K562 (cell line): ENCODE results near the gene CABYR. TPM values are rescaled to one million over a fixed set of nuclear protein-coding genes. Genes with fewer than 3 reads are reported as not detected.

Source experiments
- ATAC-seq: fragments of 200-7000 bp; cut with Tn5 transposase; 3 replicates; pipeline ENCODE4 v1.9.1; 2020; ENCODE audit warnings: moderate library complexity
- BruUV-seq: library from RNA; stranded (reverse); fragments of 400-500 nt; replicated peaks from 2 replicates; lab custom pipeline; 2021; lab: Mats Ljungman, UMichigan
- CTCF ChIA-PET: fragments of 300-600 bp; formaldehyde crosslinking; extraction: SDS; loops from one replicate; lab custom pipeline; 2021; ENCODE audit warnings: low intra/inter-chr PET ratio; lab: Yijun Ruan, JAX
- POLR2A ChIA-PET: fragments of 300-600, 350-650 bp; sonication (Branson Sonifier 250); formaldehyde crosslinking; extraction: SDS; loops from one replicate; lab custom pipeline; 2021; ENCODE audit warnings: antibody characterized with exemption, inconsistent platforms; lab: Yijun Ruan, JAX
- DNase-seq, 4 experiments: peaks; one replicate each; pipeline versions ENCODE4 v3.0.0 to v3.0.0-alpha.2; 2011 to 2018; ENCODE audit warnings: low spot score in 3 of 4, mixed read lengths in 3 of 4; ENCODE audit errors: extremely low read depth in 1 of 4
- FAIRE-seq: peaks from 2 replicates; lab custom pipeline; 2011; peaks lifted over from hg19 to GRCh38; lab: Jason Lieb, UNC
- H2AFZ ChIP-seq: 2 replicates; pipeline ENCODE4 v1.6.0; 2011; ENCODE audit warnings: low read depth, low read length, control low read depth, inconsistent platforms
- H3K27ac ChIP-seq: fragments of 200-600 bp; 3 replicates; pipeline ENCODE4 v1.8.0; 2011; ENCODE audit warnings: low read depth, mild to moderate bottlenecking, control low read depth, inconsistent platforms, low read length, moderate library complexity, mixed read lengths; ENCODE audit errors: extremely low read depth
- H3K27me3 ChIP-seq, 2 experiments: fragments of 300-600 bp in 1 of 2; 2 replicates in 1 of 2; 3 replicates in 1 of 2; pipeline versions ENCODE4 v1.6.0 to v1.8.0; 2011; ENCODE audit warnings: inconsistent platforms in 2 of 2, low read length in 2 of 2, mild to moderate bottlenecking in 1 of 2, mixed read lengths in 1 of 2, moderate library complexity in 1 of 2; ENCODE audit not compliant: control insufficient read depth in 2 of 2, insufficient read depth in 2 of 2
- H3K36me3 ChIP-seq: fragments of 300-600 bp; 3 replicates; pipeline ENCODE4 v1.8.0; 2011; ENCODE audit warnings: mild to moderate bottlenecking, low read length, inconsistent platforms; ENCODE audit not compliant: control insufficient read depth, insufficient read depth
- H3K4me1 ChIP-seq, 2 experiments: fragments of 200-600 bp in 1 of 2; replicated peaks in 1 of 2; 2 replicates in 1 of 2; 3 replicates in 1 of 2; pipeline versions ENCODE4 v1.5.1 to v1.8.0; 2011; ENCODE audit warnings: inconsistent platforms in 2 of 2, low read length in 2 of 2, mild to moderate bottlenecking in 1 of 2, mixed read lengths in 1 of 2, moderate library complexity in 1 of 2; ENCODE audit not compliant: control insufficient read depth in 2 of 2, insufficient read depth in 2 of 2
- H3K4me2 ChIP-seq: 2 replicates; pipeline ENCODE4 v1.6.1; 2011; ENCODE audit warnings: low read length, control low read depth, inconsistent platforms, mixed read lengths; ENCODE audit not compliant: insufficient read depth
- H3K4me3 ChIP-seq: fragments of 200-600 bp; sonication (generic), shearing (Covaris generic); 2 replicates; pipeline ENCODE4 v1.5.1; 2016; ENCODE audit warnings: control low read depth, inconsistent platforms
- H3K79me2 ChIP-seq: fragments of 200-600 bp; 3 replicates; pipeline ENCODE4 v1.8.0; 2011; ENCODE audit warnings: low read length, inconsistent platforms; ENCODE audit not compliant: control insufficient read depth, insufficient read depth
- H3K9ac ChIP-seq, 2 experiments: 2 replicates each; pipeline versions ENCODE4 v1.6.0 to v1.6.1; 2011; ENCODE audit warnings: low read depth in 2 of 2, low read length in 2 of 2, control low read depth in 1 of 2, inconsistent platforms in 1 of 2, mild to moderate bottlenecking in 1 of 2, mixed read lengths in 1 of 2; ENCODE audit not compliant: insufficient read depth in 1 of 2
- H3K9me1 ChIP-seq: one replicate; pipeline ENCODE4 v1.6.0; 2011; ENCODE audit warnings: inconsistent platforms, mild to moderate bottlenecking, low read length, moderate library complexity; ENCODE audit not compliant: control insufficient read depth, insufficient read depth
- H3K9me3 ChIP-seq: replicated peaks from 2 replicates; pipeline ENCODE4 v1.5.1; 2011; ENCODE audit warnings: low read depth, low read length, inconsistent platforms; ENCODE audit not compliant: control insufficient read depth, insufficient read depth
- H4K20me1 ChIP-seq: replicated peaks from 2 replicates; pipeline ENCODE4 v1.6.1; 2011; ENCODE audit warnings: low read length, inconsistent platforms, mixed read lengths; ENCODE audit not compliant: control insufficient read depth, insufficient read depth
- ARID1B ChIP-seq: fragments of 450-650 bp; IDR thresholded peaks from 2 replicates; pipeline ENCODE4 v1.6.1; 2016; ENCODE audit warnings: antibody characterized with exemption, mild to moderate bottlenecking, inconsistent platforms
- GATAD2A ChIP-seq: fragments of 450-650 bp; IDR thresholded peaks from 2 replicates; pipeline ENCODE4 v1.6.1; 2017
- RFX1 ChIP-seq: fragments of 450-650 bp; IDR thresholded peaks from 2 replicates; pipeline ENCODE4 v1.6.1; 2016; ENCODE audit warnings: mild to moderate bottlenecking, moderate library complexity
- SNIP1 ChIP-seq: fragments of 450-650 bp; IDR thresholded peaks from 2 replicates; pipeline ENCODE4 v1.7.1; 2017; ENCODE audit warnings: low read depth, mild to moderate bottlenecking
- ZNF347 ChIP-seq: fragments of 450-650 bp; formaldehyde crosslinking; IDR thresholded peaks from 2 replicates; pipeline ENCODE4 v1.4.0; 2020; ENCODE audit warnings: low read depth, mild to moderate bottlenecking, moderate library complexity
- ZNF586 ChIP-seq: fragments of 450-650 bp; formaldehyde crosslinking; conservative IDR thresholded peaks from 2 replicates; pipeline ENCODE4 v1.4.0; 2020; ENCODE audit warnings: mild to moderate bottlenecking, moderate library complexity
- ZNF77 ChIP-seq: fragments of 250-450 bp; sonication (Bioruptor Pico); IDR thresholded peaks from 2 replicates; pipeline ENCODE4 v1.5.0; 2020
- ZNF780A ChIP-seq: fragments of 250-450 bp; sonication (Bioruptor Pico); IDR thresholded peaks from 2 replicates; pipeline ENCODE4 v1.5.0; 2021; ENCODE audit warnings: mild to moderate bottlenecking
- WGBS: fragments of 100-300 bp; shearing (Covaris generic); methylation state at CpG from one replicate; pipeline ENCODE4 v1.1.6; 2016; ENCODE audit warnings: low coverage, mixed read lengths; ENCODE audit not compliant: insufficient coverage; ENCODE audit errors: missing lambda C conversion rate; 5-methylcytosine and 5-hydroxymethylcytosine counted together
- in situ Hi-C: fragments of 300-500 bp; cut with MboI; formaldehyde crosslinking; loops from 4 replicates; pipeline ENCODE4 v1.15.0; 2018; ENCODE audit warnings: inconsistent platforms, mixed read lengths
- intact Hi-C: fragments of 100-400 bp; cut with micrococcal nuclease; formaldehyde crosslinking; loops from 2 replicates; pipeline ENCODE4 v1.14.2; 2022
- polyA plus RNA-seq, 8 experiments: library from polyadenylated mRNA; depleted of rRNA in 4 of 8; stranded (reverse) in 5 of 8; unstranded in 3 of 8; fragments of >200 nt; fragmentation: Nextera tagmentation in 2 of 8; fragmentation: Illumina TruSeq in 1 of 8; extraction: Ambion mirVana in 2 of 8; extraction: Trizol in 1 of 8; gene quantifications; 2 replicates each; pipeline versions ENCODE4 v1.2.1 to v1.2.3, GENCODE V29; 2011 to 2014; ENCODE audit warnings: inconsistent platforms in 1 of 8, missing spikeins in 1 of 8
- total RNA-seq, 7 experiments: library from RNA; depleted of rRNA in 6 of 7; stranded (reverse); fragments of >200 nt in 6 of 7; fragmentation: Illumina TruSeq in 2 of 7; extraction: Trizol in 2 of 7; gene quantifications; 2 replicates each; pipeline versions ENCODE4 v1.2.1 to v1.2.3, GENCODE V29; 2011 to 2021; ENCODE audit warnings: low replicate concordance in 1 of 7
- TF ChIP-seq, protein P1 (sequence below): IDR thresholded peaks from 2 replicates; pipeline ENCODE4 v1.6.1; 2011; ENCODE audit not compliant: insufficient read length; ENCODE audit errors: extremely low read depth

The CABYR gene
- total and polyA plus RNA-seq, 9 of the 15 experiments (the other 6 are each of a cell fraction or from before 2014, with no cell fraction given) = not detected

DNA sequence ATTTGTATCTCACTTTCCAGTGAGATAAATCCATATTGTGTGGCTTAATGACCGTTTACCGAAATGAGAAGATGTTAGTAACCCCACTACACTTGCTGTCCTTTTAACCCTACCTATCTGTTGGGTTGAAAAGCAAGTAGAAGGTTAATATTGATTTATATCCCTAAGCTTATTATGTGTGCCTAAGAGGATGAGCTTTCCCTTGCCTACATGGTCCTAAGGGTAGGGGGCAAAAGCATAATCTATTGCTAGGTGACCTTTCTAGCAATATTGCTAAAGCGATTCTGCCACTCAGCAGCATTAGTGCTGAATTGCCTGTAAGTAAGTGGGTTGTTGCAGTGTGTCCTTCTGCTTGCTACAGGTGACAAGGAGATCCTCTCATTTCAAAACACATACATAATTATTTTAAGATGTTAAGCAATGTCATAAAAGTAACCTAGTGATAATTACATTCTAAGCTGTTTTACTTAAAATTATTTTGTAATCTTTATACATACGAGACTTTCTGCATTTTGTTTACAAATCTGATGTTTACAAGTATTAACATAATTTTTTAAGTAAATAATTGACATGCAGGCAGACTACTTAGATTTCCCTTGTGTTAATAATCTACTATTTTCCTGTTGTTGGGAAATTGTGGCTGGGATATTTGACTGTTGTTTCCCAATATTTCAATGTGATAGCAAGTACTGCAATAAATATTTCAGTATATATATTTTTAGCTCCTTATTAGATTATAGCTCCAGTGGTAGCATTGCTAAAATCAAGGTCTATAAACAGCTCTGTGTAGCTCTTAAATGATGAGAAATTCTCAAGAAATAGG lies 49.1 kb upstream of the CABYR start:
- no TSS peak for BruUV-seq
- no peaks in the 10 kb centered on the region for H3K79me2 ChIP-seq
- ChIA-PET POLR2A (interaction anchor here (0.6 kb wide), 1 partner anchor 22 kb away, joined by 3 read pairs; no protein-coding TSS in a partner anchor), CTCF (no interaction called here)
- H4K20me1 ChIP-seq = no peaks in the 10 kb centered on the region
- intact Hi-C loops (no loop called here), in situ Hi-C loops (no loop called here)
- no peaks in the 10 kb centered on the region for H3K36me3 ChIP-seq
- no peak overlapping the region for H3K4me2 ChIP-seq
- peaks cover 2 to 4% of the 10 kb centered on the region in 2 experiments; a peak in 1 of 5 replicates for H3K27me3 ChIP-seq
- no peak for FAIRE-seq
- no peak for TF ChIP-seq ARID1B
- no peak for TF ChIP-seq RFX1
- no peak for TF ChIP-seq SNIP1
- TF ChIP-seq ZNF347 (CRISPR knock-in tag) = no peak
- TF ChIP-seq ZNF77 (CRISPR knock-in tag) = no peak
- TF ChIP-seq ZNF586 (CRISPR knock-in tag) = no peak
- no peak for TF ChIP-seq GATAD2A
- TF ChIP-seq, protein P1, sequence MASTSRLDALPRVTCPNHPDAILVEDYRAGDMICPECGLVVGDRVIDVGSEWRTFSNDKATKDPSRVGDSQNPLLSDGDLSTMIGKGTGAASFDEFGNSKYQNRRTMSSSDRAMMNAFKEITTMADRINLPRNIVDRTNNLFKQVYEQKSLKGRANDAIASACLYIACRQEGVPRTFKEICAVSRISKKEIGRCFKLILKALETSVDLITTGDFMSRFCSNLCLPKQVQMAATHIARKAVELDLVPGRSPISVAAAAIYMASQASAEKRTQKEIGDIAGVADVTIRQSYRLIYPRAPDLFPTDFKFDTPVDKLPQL = no peak
- TF ChIP-seq ZNF780A (CRISPR knock-in tag) = no peak
- H3K4me1 ChIP-seq = no peaks in the 10 kb centered on the region
- no peak overlapping the region for H3K9ac ChIP-seq
- H3K4me3 ChIP-seq = no peak overlapping the region
- no peak overlapping the region for H2AFZ ChIP-seq
- WGBS = 1% methylated on average over 4 of the region's 4 CpGs
- ATAC-seq = no peak
- no peaks in the 10 kb centered on the region for H3K9me1 ChIP-seq
- DNase-seq = no peak
- no peaks in the 10 kb centered on the region for H3K9me3 ChIP-seq
- H3K27ac ChIP-seq = no peak overlapping the region
